Measurements from ENCODE around the gene EGFLAM. TPM values are rescaled to one million over a fixed set of nuclear protein-coding genes. Genes with fewer than 3 reads are reported as not detected.

The EGFLAM gene
- total RNA-seq, 1 experiment from 2014 or later = 9.3 TPM

GRCh38 chr5:38253759-38254158 lies 4.6 kb upstream of the EGFLAM start:
- H3K4me3 Mint-ChIP-seq (ENCODE audit: unreplicated experiment) = no peak overlapping the region
- no peak for DNase-seq (ENCODE audit: unreplicated experiment)
- no peak for TF ChIP-seq CTCF (IDR thresholded peaks at IDR 0.05; ENCODE audit: unreplicated experiment)
- H3K36me3 Mint-ChIP-seq (ENCODE audit: insufficient read depth, unreplicated experiment) = no peaks in the 10 kb centered on the region
- intact Hi-C loops (cut with micrococcal nuclease) = no loop called here
- H3K27me3 Mint-ChIP-seq (ENCODE audit: insufficient read depth, unreplicated experiment) = peaks cover 36% of the 10 kb centered on the region
- POLR2A ChIA-PET = no interaction called here
- CTCF ChIA-PET = no interaction called here
- no TSS peak for BruUV-seq (replicated peaks)
- no peak overlapping the region for H3K27ac Mint-ChIP-seq (ENCODE audit: low read depth, unreplicated experiment)
- no peaks in the 10 kb centered on the region for H3K9me3 Mint-ChIP-seq (ENCODE audit: unreplicated experiment)
- no peaks in the 10 kb centered on the region for H3K4me1 Mint-ChIP-seq (ENCODE audit: insufficient read depth, unreplicated experiment)

GRCh38 chr5:38257308-38258041 lies 884 bp upstream of the EGFLAM start:
- H3K27me3 Mint-ChIP-seq (ENCODE audit: insufficient read depth, unreplicated experiment) = peaks cover 41% of the 10 kb centered on the region
- no TSS peak for BruUV-seq (replicated peaks)
- TF ChIP-seq CTCF (IDR thresholded peaks at IDR 0.05; ENCODE audit: unreplicated experiment) = no peak
- no peaks in the 10 kb centered on the region for H3K9me3 Mint-ChIP-seq (ENCODE audit: unreplicated experiment)
- no peaks in the 10 kb centered on the region for H3K36me3 Mint-ChIP-seq (ENCODE audit: insufficient read depth, unreplicated experiment)
- POLR2A ChIA-PET = interaction anchor here (0.5 to 0.6 kb wide), 2 partner anchors 12 to 14 kb away, joined by 3 read pairs; no protein-coding TSS in a partner anchor
- DNase-seq (ENCODE audit: unreplicated experiment) = no peak
- CTCF ChIA-PET = interaction anchor here (1.1 to 2.4 kb wide), 2 partner anchors 8 to 65 kb away, joined by 4 to 15 read pairs; no protein-coding TSS in a partner anchor
- intact Hi-C loops (cut with micrococcal nuclease) = no loop called here
- peak overlapping the region; percentile 57 for H3K4me3 Mint-ChIP-seq (ENCODE audit: unreplicated experiment)
- no peak overlapping the region for H3K27ac Mint-ChIP-seq (ENCODE audit: low read depth, unreplicated experiment)
- H3K4me1 Mint-ChIP-seq (ENCODE audit: insufficient read depth, unreplicated experiment) = no peaks in the 10 kb centered on the region

- Mint-ChIP-seq H3K4me1 (ENCODE audit: insufficient read depth, unreplicated experiment) (no peaks in the 10 kb centered on the region), H3K36me3 (ENCODE audit: insufficient read depth, unreplicated experiment) (no peaks in the 10 kb centered on the region), H3K27me3 (ENCODE audit: insufficient read depth, unreplicated experiment) (peaks cover 41% of the 10 kb centered on the region), H3K9me3 (ENCODE audit: unreplicated experiment) (no peaks in the 10 kb centered on the region), H3K4me3 (ENCODE audit: unreplicated experiment) (peak overlapping the region; percentile 57), H3K27ac (ENCODE audit: low read depth, unreplicated experiment) (no peak overlapping the region)
- ChIA-PET CTCF (interaction anchor here (2.4 kb wide), 1 partner anchor 7 kb away, joined by 15 read pairs; no protein-coding TSS in a partner anchor), POLR2A (interaction anchor here (0.5 kb wide), 1 partner anchor 12 kb away, joined by 3 read pairs; no protein-coding TSS in a partner anchor)
- no peak for TF ChIP-seq CTCF (IDR thresholded peaks at IDR 0.05; ENCODE audit: unreplicated experiment)
- no TSS peak for BruUV-seq (replicated peaks)
- intact Hi-C loops (cut with micrococcal nuclease) = no loop called here
- no peak for DNase-seq (ENCODE audit: unreplicated experiment)
Observed at GRCh38 chr5:38258042-38258318, 379 bp upstream of the EGFLAM start.

GRCh38 chr5:38259062-38259808 lies 876 bp downstream of the EGFLAM start:
- TF ChIP-seq CTCF (IDR thresholded peaks at IDR 0.05; ENCODE audit: unreplicated experiment) = no peak
- Mint-ChIP-seq H3K4me3 (ENCODE audit: unreplicated experiment) (peak overlapping the region; percentile 57), H3K36me3 (ENCODE audit: insufficient read depth, unreplicated experiment) (no peaks in the 10 kb centered on the region), H3K27ac (ENCODE audit: low read depth, unreplicated experiment) (no peak overlapping the region), H3K4me1 (ENCODE audit: insufficient read depth, unreplicated experiment) (no peaks in the 10 kb centered on the region), H3K27me3 (ENCODE audit: insufficient read depth, unreplicated experiment) (peaks cover 52% of the 10 kb centered on the region), H3K9me3 (ENCODE audit: unreplicated experiment) (no peaks in the 10 kb centered on the region)
- ChIA-PET CTCF (no interaction called here), POLR2A (no interaction called here)
- intact Hi-C loops (cut with micrococcal nuclease) = no loop called here
- no peak for DNase-seq (ENCODE audit: unreplicated experiment)
- no TSS peak for BruUV-seq (replicated peaks)

All from MCF 10A (cell line).